ENCODE results near the gene TXNIP.

TXNIP gene

DNA sequence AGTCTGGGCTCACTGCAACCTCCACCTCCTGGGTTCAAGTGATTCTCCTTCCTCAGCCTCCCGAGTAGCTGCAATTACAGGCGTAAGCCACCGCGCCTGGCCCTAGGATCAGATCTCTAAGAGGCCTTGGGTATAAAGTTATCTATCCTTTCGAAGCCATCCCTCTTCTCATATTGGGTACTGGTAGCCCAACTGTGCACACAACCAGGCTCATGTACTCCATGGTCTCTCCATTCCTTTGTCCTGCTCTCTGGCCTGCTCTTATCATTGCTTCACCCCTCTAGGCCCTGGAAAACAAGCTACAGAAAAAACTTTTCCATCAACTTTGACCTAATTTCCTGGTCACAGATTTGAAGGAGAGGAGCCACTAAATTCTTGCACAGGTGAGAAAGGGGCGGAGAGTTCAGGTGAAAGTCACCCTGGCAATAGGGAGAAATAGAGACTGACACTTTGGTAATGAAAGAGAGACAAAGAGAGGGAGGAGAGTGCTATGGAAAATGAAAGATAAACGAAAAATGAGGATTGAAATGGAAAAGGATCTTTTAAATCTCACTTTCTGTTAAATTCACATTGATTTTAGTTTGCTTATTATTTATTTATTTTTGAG is 6.0 kb downstream of the TXNIP start:
- TF ChIP-seq, protein P1, sequence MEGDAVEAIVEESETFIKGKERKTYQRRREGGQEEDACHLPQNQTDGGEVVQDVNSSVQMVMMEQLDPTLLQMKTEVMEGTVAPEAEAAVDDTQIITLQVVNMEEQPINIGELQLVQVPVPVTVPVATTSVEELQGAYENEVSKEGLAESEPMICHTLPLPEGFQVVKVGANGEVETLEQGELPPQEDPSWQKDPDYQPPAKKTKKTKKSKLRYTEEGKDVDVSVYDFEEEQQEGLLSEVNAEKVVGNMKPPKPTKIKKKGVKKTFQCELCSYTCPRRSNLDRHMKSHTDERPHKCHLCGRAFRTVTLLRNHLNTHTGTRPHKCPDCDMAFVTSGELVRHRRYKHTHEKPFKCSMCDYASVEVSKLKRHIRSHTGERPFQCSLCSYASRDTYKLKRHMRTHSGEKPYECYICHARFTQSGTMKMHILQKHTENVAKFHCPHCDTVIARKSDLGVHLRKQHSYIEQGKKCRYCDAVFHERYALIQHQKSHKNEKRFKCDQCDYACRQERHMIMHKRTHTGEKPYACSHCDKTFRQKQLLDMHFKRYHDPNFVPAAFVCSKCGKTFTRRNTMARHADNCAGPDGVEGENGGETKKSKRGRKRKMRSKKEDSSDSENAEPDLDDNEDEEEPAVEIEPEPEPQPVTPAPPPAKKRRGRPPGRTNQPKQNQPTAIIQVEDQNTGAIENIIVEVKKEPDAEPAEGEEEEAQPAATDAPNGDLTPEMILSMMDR (IDR thresholded peaks at IDR 0.05; ENCODE audit: low read depth, low read length): no peak
- DNase-seq (ENCODE audit: low read depth in 2 of 2): no peak
- no peak overlapping the region for H3K4me3 ChIP-seq (replicated peaks in 1 of 2; ENCODE audit: low read depth in 2 of 2, low read length in 2 of 2)

- TF ChIP-seq, protein P1 (IDR thresholded peaks at IDR 0.05; ENCODE audit: low read depth, low read length): no peak
- DNase-seq (ENCODE audit: low read depth in 2 of 2): no peak
- no peak overlapping the region for H3K4me3 ChIP-seq (replicated peaks in 1 of 2; ENCODE audit: low read depth in 2 of 2, low read length in 2 of 2)
Measured at GRCh38 chr1:145988773-145989172, 7.6 kb downstream of the TXNIP start.

DNA sequence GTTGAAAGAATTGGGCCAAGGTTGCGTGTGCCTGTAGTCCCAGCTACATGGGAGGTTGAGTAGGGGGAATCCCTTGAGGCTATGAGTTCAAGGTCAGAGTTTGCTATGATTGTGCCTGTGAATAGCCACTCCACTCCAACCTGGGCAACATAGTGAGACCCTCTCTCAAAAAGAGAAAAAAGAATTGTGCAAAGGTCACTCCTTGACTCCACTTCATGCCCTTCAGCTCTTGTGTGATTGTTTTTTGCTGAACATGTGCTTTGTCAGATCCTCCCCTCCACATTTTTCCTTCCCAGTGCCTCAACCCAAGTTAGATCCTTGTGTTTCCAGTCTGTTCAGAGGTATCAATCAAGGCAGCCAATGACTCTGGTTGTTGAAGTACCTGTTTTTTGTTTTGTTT is 8.5 kb downstream of the TXNIP start:
- H3K4me3 ChIP-seq (replicated peaks in 1 of 2; ENCODE audit: low read depth in 2 of 2, low read length in 2 of 2): no peak overlapping the region
- TF ChIP-seq, protein P1 (IDR thresholded peaks at IDR 0.05; ENCODE audit: low read depth, low read length): no peak
- DNase-seq (ENCODE audit: low read depth in 2 of 2): no peak

DNA sequence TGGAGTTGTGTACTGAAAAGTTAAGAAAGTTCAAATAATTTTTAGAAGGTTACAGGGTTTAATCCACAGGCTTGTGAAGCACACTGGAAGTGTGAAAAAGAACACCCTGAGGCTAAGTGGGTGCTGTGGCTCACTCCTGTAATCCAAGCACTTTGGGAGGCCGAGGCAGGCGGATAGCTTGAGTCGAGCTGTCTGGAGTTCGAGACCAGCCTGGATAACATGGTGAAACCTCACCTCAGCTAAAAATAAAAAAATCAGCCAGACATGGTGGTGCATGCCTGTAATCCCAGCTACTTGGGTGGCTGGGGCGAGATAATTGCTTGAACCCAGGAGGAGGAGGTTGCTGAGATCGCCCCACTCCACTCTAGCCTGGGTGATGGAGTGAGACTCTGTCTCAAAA is 9.8 kb downstream of the TXNIP start:
- DNase-seq (ENCODE audit: low read depth in 2 of 2): no peak
- TF ChIP-seq, protein P1 (IDR thresholded peaks at IDR 0.05; ENCODE audit: low read depth, low read length): no peak
- no peak overlapping the region for H3K4me3 ChIP-seq (replicated peaks in 1 of 2; ENCODE audit: low read depth in 2 of 2, low read length in 2 of 2)

- TF ChIP-seq, protein P1 (IDR thresholded peaks at IDR 0.05; ENCODE audit: low read depth, low read length): no peak
- DNase-seq (ENCODE audit: low read depth in 2 of 2): peak; percentile 75 to 84
- H3K4me3 ChIP-seq (replicated peaks in 1 of 2; ENCODE audit: low read depth in 2 of 2, low read length in 2 of 2): peak overlapping the region in 1 of 2 donors; percentile 19
Measured at GRCh38 chr1:145985502-145986439, 10.6 kb downstream of the TXNIP start.

DNA sequence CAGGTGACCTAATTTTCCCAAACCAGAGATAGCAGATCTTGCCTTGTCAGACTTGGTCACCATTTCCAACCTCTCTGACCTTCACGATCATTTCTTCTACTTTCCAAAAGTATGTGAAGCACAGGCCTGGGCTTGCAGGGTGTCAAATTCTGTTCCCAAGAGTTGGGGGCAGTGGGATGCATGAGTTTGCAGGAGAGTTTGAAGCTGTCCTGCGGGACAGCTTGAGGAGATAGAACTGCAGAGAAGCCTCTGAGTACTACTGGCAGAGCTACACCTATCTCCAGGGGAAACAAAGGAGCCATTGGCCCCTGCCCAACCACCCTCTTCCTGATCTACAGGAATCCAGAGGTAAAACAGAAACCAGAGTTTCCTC is 11.3 kb downstream of the TXNIP start:
- DNase-seq (ENCODE audit: low read depth in 2 of 2): no peak
- no peak overlapping the region for H3K4me3 ChIP-seq (replicated peaks in 1 of 2; ENCODE audit: low read depth in 2 of 2, low read length in 2 of 2)
- TF ChIP-seq, protein P1 (IDR thresholded peaks at IDR 0.05; ENCODE audit: low read depth, low read length): no peak
